NCI-H2227 (cell line): ENCODE results near the gene MIDN.

Experiments
- DNase-seq: peaks from one replicate; lab custom pipeline; 2025; ENCODE audit not compliant: unreplicated experiment; lab: John Stamatoyannopoulos, UW

MIDN gene

DNA sequence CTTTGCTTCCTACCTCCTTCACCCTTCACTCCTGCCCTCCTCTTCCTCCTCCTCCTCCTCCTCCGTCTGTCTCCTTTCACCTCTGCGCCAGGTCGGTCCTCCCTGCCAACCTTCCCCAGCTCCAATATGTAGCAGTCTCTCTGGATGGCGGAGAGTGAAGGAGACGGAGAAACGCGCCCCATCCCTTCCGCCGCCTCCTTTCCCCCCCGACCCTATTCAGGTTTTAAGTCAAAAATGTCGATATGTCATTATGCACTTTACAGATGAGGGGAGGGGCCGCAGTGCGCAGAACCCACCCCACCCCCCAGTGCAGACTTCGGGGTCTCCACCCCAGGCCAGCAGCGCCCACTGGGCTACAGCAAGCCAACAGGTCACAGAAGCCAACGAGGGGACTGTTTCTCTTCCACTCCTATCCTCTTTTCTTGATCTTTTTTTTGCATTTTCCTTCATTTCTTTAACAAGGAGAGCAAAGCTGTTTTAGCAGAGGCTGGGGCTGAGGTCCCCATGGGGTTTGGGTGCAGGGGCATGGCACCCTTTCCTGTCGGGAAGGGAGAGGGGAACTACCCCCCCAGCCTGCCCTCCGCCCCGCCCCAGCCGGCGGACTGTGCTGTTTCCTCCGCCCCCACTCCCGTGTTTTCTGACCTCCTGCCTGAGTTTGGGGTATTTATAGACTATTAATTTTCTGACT is 9.2 kb downstream of the MIDN start:
- no peak for DNase-seq

DNA sequence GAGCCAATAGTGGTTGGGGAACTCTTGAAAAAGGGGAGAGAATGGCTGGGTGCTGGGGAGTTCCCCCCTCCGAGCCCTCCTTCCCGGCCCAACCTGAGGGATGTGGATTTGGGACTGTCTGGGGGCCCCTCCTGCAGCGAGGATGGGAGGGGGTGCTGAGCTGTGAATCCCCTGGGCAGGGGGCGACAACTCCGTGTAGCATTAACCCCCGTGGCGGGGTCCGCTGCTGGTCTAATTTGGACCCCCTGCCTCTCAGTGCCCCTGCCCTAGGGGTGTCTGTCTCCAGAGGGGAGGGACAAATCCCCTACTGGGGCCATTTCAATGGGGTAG is 9.7 kb downstream of the MIDN start:
- no peak for DNase-seq

DNA sequence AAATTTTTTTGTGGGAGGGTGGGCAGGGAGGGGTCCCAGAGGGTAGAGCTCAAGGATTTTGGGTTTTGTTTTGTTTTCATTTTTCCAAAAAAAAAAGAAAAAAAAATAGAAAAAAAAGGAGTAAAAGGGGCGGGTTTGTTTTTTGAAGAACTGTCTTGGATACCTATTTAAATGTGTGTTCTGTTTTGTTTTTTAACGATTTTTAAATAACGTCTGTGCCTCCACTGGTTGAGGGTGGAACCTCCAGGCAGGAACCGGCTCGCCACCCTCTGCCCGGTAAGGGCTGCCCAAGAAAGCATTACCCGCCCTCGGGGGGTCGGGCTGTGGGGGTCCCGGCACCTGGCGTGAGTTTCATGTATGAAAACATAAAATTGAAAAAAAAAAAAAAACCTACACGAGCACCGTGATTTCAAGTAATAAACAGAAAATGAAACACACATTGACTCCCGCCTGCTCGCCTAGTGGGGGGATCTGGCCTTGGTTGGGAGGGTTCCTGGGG is 10.4 kb downstream of the MIDN start:
- DNase-seq, result no peak

DNA sequence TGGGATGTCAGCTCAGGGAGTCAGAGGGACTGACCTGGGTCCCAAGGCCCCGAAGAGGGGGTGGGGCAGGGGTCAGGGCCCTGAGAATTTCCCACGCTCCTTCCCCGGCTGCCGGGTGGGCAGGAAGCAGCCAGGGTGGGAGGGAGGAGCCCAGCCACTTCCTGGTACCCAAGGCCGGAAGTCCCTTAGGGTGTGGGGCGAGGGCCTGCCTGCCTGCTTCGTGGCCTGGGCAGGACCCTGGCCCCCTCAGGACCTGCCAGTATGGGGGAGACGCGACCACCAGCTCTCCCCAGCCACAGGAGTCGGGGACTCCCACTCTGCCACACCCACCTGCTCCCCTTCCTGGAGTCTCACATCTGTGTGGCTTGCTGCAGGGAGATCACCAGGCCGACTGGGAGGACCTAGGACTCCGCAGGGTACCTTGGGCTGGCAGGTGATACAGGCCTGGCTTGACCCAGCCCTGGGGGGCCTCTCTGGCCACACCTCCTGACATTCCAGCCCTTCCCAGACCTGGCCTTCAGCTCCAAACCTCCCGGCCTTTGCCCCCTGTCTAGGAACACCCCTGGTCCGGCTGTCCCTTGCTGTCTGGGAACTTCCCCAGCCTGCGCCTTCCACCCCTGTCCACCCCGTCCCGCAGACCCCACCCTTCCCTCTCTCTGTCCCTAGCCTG is 11.0 kb downstream of the MIDN start:
- peak; percentile 47 for DNase-seq

DNA sequence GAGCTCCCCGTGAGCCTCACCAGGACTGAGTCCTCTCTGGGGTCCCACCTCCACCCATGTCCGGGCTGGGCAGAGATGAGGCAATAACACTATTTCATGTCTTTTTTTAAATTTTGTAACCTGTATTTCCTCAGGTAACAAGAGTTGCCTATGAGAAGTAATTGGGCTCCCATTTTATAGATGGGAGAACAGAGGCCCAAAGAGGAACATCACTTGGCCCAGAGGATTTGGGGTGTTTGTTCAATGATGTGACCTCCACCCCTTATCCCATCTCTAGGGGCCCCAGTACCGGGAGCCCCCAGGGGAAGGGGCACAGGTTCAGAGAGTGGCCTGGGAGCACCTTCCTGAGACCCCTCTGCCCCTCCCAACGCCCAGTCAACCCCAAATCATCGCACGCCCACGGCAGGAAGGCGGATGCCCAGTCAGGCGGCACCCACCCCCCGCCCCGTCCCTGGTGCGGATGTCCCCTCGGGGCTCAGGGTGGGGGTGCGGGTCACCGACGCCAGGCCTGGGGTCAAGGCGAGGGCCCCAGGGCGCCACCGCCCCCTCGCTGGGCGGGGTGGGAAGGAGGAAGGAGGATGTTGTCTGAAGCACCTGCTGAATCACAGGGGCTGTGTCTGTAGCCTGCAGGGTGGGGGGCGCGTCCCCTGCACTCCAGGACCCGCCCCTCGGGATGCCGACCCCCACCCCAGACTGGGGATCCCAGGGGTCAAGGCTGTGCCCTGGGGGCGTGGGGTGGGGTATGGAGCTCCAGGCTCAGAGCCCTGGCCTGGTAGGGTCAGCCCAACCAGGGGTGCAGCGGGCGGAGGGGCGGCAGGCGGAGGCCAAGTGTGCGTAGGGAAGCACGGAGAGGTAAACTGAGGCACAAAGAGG is 11.7 kb downstream of the MIDN start:
- DNase-seq, result no peak

DNA sequence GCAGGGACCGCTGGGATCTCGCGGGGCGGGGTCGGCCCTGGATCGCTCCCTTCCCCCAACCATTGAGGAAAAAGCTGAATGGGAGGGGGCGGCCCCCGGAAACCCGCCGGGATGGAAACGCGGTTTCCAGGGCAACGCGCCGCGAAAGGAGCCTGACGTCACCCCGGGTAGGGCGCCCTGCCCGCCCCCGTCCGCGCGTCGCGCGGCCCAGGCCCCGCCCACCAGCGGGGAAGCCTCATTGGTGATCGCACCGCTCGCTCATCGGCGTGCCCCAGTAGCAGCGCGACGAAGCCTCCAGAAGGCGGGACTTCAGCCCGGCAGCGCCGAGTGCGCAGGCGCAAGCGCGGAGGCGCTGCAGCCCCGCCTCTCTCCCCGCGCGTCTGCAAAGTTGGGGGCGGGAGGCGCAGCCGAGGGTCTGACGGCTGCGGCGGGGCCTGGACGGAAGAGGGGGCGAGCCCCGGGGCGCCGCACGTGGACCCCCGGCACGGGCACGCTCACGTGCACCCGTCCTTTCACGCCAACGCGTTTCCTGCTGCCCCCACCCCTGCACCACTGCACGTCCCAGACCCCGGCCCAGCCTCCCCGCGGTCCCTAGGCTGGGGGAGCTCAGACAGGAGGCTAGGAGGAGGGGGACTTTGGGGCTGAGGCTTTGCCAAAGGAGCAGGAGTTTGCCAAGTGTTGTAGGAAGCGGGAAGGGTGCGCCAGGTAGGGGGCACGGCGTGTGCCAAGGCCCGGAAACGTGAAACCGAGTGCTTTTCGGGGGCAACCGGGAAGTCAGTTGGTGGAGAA is 12.6 kb downstream of the MIDN start:
- peak; percentile 98 for DNase-seq

DNA sequence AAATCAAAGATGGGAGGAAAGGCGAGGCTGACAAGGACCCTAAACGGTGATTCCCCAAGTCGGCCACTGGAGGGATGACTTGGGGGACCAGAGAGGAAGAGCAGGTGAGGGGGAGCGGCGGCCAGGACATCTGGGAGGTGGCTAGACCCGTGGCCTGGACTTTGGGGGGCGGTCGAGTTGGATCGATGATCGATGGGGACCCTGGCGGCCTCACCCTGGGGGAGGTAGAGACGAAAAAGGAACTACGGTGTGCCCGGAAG is 13.1 kb downstream of the MIDN start:
- peak; percentile 39 for DNase-seq

DNA sequence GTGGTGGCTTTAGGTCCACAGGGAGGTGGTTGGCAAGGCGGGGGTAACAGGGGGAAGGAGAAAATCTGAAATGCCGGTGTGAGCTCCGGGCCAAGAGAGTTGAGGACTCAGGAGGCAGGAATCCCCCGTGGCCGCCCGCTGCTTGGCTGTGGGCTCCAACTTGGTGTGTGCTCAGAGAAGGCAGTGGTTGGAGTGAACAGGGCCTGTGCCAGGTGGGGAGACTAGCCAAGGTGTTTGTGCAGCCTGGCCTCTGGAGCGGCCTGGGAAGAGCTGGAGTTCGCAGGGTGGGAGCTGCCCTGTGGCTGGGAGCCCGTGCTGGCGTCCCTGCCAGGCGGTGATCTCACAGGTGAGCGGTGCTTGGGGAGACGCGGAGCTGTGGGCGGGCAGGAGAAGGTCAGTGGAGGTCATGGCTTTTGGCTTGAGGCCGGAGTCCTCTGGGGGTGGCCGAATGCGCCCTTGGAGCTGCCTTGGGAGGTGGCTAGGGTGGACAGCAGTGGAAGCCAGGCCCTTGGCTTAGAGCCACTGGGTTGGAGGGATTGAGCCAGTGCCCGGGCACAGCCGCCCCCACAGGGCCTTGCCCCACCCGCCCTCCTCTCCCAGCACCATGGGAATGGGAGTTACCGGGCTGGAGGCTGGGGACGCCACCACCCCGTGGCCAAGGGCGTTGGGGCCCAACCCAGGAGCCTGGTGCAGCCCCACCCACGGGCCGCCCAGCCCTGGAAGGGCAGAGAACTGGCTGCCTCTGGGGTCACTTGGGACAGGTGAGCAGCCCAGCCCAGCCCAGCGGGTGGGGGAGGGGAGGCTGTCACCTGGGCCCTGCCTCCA is 13.6 kb downstream of the MIDN start:
- peak; percentile 22 for DNase-seq

DNA sequence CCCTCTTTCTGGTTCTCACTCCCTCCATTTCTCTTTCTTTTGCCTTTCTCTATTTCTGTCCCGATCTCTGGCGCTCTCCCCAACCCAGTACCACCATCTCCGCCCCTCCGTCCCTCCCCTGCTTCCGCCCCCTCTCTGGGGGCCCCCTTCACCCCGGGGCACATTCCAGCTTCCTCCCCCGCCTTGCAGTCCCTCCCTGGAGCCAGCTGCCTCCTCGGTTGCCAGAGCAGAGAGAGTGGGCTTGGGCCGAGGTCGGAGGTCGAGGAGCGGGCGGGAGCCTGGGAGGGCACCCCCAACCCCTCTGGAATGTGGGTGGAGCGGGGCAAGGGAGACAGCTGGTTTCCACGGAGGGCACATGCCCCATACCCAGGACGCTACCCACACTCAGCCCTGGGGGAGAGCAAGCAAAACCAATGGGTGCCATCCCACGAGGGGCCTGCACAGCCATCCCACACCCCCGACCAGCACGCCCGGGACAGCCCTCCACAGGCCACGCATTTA is 14.3 kb downstream of the MIDN start:
- DNase-seq, result no peak

DNA sequence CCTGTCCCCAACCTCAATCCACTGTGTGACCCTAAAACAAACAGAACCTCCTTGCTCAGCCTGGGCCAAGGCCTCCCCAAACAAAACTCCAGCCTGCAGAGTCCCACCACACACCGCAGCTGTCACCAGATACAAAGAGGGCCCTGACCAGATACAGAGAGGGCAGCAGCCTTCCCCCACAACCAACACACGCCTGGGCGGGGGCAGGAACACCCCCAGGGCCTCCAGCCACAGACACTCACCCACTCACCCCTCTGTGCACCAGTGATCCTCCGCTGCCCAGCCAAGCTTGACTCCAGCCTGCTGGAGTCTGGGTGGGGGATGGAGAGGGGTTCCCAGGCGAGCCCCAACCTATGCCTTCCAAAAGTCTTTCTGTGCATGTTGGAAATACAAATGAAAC is 14.8 kb downstream of the MIDN start:
- DNase-seq, result no peak

DNA sequence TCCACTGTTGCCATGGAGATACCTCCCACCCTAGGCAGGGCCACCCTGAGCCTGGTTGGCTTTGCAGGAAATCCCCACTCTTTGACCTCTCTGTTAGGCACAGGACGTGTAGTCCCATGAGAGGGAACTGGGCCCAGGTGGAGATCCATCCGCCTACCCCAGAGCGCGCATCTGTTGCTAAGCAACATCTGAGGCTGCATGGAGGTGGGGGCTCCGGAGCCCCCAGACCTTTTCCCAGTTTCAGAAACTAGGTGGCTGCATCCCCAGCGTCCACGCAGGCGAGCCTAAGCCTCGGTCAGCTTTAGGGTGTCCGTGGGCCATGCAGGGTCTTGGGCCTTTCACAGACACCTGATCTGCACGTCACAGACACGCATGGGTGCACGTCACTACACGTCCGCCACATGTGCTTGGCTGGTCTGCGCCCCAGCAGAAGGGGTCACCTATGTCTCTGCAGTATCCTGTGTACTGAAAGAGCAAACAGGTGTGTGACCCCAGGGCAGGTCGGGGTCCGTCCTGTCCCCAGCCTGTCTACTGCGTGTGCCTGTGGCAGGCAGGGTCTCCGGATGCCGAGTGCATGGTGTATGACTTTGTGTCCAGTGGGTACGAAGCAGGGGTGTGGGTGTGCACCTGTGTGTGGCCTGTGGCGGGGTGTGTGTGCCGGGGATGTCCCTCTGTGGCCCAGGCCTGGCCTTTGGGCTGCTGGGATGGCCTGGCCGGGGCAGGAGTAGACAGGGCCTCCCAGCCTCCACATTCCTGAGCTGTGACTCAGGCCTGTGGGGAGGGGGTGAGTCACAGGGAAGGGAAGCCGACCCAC is 16.6 kb downstream of the MIDN start:
- DNase-seq, result peak; percentile 22

DNA sequence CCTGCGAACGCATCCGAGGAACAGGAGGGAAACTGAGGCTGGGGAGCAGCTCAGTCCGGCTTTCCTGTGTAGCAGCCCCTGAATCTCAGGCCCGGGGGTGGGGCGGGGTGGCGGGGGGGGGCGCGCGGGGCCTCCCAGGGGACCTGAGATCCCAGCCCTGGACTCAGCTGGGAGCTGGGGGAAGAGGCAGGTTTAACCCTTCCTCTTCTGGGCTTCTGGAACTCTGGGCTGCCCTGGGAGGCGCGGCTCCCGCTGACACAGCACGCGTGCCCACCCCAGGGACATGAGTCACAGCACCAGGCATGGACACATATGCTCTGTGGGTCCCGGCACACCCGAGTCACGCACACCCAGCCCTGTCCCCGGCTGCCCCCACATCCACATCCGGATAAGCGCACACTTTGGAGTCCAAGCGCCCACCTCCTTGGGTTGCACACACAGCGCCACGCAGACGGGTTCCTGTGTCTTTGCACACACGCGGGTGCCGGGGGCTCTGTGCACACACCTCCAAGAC is 17.3 kb downstream of the MIDN start:
- DNase-seq, result no peak

DNA sequence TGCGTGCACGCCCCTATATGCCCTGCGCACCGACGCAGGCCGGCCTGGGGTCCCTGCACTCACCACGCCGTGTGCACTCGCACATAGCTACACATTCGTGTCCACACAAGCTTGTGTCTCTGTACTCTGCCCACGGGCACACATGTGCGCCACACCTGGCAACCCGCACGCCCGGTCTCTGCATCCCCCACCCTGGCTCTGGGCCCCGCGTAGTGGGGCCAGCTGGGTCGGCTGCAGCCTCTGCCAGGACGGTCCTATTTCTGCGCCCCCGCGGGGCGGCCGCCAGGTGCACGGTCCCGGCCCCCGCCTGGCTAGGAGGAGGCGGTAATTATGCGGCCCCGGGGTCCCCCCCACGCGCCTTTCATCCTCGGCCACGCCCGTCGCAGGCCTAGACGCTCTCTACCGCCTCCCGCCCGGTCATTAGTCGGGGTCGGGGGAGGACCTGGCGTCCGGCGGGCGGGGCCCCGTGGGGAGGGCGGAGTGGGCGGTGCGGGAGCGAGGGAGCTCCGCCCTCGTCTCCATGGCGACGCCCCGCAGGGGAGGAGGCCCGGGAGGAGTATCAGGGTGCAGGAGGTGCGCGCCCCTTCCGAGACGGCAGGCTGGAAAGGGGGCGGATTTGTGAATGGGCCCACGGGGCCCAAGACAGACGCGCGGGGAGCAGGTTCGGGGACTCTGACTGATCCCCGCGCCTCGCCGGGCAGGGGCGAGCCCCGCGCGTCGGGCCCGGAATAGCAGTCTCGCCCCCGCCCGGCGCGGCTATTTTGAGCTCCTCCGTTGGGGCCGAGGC is 17.9 kb downstream of the MIDN start:
- peak; percentile 91 for DNase-seq

DNA sequence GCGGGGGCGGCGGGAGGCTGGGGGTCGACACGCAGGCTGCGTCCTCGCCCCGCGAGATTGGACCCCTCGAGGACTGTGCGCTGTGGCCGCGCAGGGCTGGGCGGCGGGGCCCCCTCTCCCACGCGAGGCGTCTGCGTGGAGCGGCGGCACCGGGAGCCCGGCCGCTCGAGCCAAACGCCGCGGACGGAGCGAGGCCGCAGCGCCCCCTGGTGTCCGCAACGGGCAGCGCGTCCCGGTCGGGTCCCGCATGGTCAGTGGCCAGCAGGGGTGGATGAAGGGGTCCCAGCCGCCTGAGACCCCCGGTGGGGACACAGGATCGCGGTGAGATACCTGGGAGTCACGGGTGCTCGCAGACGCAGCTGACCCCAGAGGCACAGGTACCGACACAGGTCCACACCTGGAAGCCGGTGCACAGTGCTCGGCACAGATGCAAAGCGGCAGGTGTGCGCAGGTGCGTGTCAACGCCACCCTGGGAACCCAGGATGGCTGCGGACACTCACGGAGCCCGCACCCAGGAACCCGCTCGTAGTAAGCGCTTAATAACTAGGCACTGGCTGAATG is 18.6 kb downstream of the MIDN start:
- DNase-seq, result peak; percentile 80

DNA sequence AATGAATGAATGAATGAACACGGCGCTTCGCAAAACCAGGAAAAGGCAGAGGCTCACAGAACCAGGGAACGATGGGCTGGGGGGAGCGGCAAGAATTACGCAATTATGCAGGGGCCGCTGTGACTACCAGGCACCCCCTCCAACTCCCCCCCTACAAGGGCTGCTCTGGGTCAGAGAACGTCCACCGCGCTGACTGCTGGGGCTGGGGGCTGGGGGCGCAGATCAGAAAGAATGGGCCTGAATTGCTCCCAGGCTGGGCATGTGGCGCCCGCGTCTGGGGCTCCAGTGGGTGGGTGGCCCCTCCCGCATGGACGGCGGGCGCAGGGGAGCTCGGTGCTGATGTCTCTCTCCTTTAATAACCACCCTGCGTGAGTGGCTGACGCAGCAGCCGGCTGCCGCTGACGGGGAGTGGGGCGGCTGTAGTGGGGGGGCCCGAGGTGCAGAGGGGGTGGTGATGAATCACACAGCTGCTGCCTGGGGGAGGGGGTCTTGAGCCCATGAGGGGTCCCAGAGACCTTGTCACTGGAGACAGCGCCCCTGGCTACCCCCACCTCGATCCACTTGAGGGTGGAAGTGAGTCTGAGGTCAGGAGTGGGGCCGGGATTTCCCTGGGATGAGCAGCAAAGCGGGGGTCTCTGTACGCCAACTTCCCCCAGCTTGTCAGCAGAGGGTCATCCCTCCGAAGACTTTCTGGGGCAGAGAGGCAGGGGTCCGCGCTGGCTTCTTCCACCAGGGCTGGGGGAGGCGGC is 19.3 kb downstream of the MIDN start:
- peak; percentile 66 for DNase-seq

DNA sequence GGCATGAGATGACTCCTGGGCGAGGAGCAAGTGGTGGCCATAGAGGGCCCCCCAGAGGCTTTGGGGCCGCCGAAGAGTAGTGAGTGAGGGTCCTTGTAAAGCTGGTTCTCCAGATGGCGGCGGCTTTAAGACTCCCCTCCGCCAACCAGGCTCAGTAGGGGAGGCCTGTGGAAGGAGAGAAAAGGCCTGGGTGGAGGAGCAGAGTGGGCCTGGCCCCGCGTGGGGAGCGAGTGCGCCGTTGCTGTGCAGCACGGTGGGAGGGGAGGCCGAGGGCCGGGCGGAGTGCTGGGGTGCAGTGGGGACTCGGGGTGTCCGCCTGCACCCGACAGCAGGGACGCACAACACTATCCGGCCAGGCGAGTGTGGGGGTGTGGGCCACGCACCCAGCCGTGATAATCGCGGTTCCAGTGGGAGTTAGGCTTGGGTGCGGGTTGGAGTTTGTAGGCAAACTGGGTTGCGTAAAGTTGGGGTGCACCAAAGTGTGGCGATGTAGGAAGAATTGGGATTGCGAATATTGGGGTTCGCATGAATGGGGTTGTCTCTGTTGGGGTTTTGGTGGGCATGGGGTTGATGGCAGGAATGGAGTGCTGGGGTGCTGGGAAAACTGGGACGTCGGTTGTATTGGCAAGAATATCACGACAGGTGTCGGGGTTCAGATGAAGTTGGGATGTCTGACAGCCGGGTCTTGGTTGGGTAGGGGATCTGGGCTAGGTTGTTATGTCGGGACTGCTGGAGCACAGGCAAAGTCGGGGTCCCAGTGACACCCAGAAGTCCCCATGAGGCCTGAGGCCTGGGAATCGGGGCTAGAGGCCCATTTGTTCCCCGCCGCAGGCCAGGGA is 20.1 kb downstream of the MIDN start:
- DNase-seq, result no peak

DNA sequence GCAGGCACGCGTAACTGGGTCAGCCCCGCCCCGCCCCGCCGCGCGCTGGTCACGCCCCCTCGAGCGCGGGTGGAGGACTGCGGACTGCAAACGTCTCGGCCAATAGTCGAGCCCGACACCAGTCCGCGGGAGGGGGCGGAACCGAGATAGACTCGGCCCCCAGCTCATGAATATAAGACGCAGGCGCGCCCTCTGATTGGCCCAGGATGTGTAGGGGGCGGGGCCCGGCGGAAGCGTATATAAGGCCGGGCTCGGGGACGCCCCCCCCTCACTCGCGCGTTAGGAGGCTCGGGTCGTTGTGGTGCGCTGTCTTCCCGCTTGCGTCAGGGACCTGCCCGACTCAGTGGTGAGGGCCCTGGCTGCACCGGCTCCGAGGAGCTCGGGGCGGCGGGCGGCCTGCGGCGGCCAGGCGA is 20.7 kb downstream of the MIDN start, which contains the start of gene CIRBP:
CIRBP (plus strand) TSS at position 268 of the 413 bp plus-strand sequence. CDS start 1,602 bp downstream, outside the sequence.
- DNase-seq, result peak; percentile 97
